Measurements from ENCODE around the gene SSBP3. TPM values are rescaled to one million over a fixed set of nuclear protein-coding genes. Genes with fewer than 3 reads are reported as not detected.

Gene SSBP3
- total RNA-seq, 1 donor from 2014 or later: 51.0 TPM

GRCh38 chr1:54273795-54274163 is 132.4 kb downstream of the SSBP3 start:
- H3K9me3 ChIP-seq: no peaks in the 10 kb centered on the region
- no peaks in the 10 kb centered on the region for H3K36me3 ChIP-seq
- no peak for TF ChIP-seq CTCF (IDR thresholded peaks at IDR 0.05)
- DNase-seq (ENCODE audit: low spot score in 2 of 2): peak in 1 of 2 donors; percentile 78
- peak overlapping the region; percentile 96 to 98 for H3K27ac ChIP-seq
- peaks cover 39 to 60% of the 10 kb centered on the region in 2 donors for H3K4me1 ChIP-seq
- intact Hi-C loops (cut with DNase I): loop anchor here (1.0 to 10.0 kb wide), 7 partner anchors 46 to 491 kb away; partner anchors contain the start of genes ACOT11, CYB5RL, MRPL37 and PARS2
- H3K27me3 ChIP-seq: no peaks in the 10 kb centered on the region
- peak overlapping the region in 1 of 2 donors; percentile 35 for H3K4me3 ChIP-seq

- Histone ChIP-seq H3K36me3 (no peaks in the 10 kb centered on the region), H3K4me3 (peak overlapping the region in 1 of 2 donors; percentile 35), H3K9me3 (no peaks in the 10 kb centered on the region), H3K4me1 (peaks cover 34 to 55% of the 10 kb centered on the region in 2 donors), H3K27ac (peak overlapping the region; percentile 96 to 98), H3K27me3 (no peaks in the 10 kb centered on the region)
- peak; percentile 77 to 84 (median 83) for TF ChIP-seq CTCF (IDR thresholded peaks at IDR 0.05)
- DNase-seq (ENCODE audit: low spot score in 2 of 2): peak; percentile 53 to 93
- intact Hi-C loops (cut with DNase I): loop anchor here (1.0 to 10.0 kb wide), 7 partner anchors 46 to 492 kb away; partner anchors contain the start of genes ACOT11, CYB5RL, MRPL37 and PARS2
These were observed 133.0 kb downstream of the SSBP3 start for GRCh38 chr1:54273092-54273794.

GRCh38 chr1:54272772-54273091 is 133.5 kb downstream of the SSBP3 start:
- Histone ChIP-seq H3K36me3 (no peaks in the 10 kb centered on the region), H3K27me3 (no peaks in the 10 kb centered on the region), H3K4me3 (peak overlapping the region in 1 of 2 donors; percentile 19), H3K4me1 (peaks cover 33 to 49% of the 10 kb centered on the region in 2 donors), H3K9me3 (no peaks in the 10 kb centered on the region), H3K27ac (peak overlapping the region; percentile 96 to 98)
- intact Hi-C loops (cut with DNase I): loop anchor here (1.0 to 10.0 kb wide), 7 partner anchors 45 to 492 kb away; partner anchors contain the start of genes ACOT11, CYB5RL, MRPL37 and PARS2
- no peak for DNase-seq (ENCODE audit: low spot score in 2 of 2)
- no peak for TF ChIP-seq CTCF (IDR thresholded peaks at IDR 0.05)

GRCh38 chr1:54272134-54272533 is 134.1 kb downstream of the SSBP3 start:
- H3K27me3 ChIP-seq: no peaks in the 10 kb centered on the region
- TF ChIP-seq CTCF (IDR thresholded peaks at IDR 0.05): no peak
- peak overlapping the region; percentile 96 to 98 for H3K27ac ChIP-seq
- H3K4me1 ChIP-seq: peaks cover 31 to 45% of the 10 kb centered on the region in 2 donors
- H3K36me3 ChIP-seq: no peaks in the 10 kb centered on the region
- intact Hi-C loops (cut with DNase I): loop anchor here (5.0 to 10.0 kb wide), 4 partner anchors 45 to 493 kb away; partner anchors contain the start of genes ACOT11 and PARS2
- DNase-seq (ENCODE audit: low spot score in 2 of 2): no peak
- no peak overlapping the region for H3K4me3 ChIP-seq
- H3K9me3 ChIP-seq: no peaks in the 10 kb centered on the region

- intact Hi-C loops (cut with DNase I): loop anchor here (5.0 to 10.0 kb wide), 4 partner anchors 44 to 493 kb away; partner anchors contain the start of genes ACOT11 and PARS2
- Histone ChIP-seq H3K4me3 (no peak overlapping the region), H3K27ac (peak overlapping the region; percentile 96 to 98), H3K27me3 (no peaks in the 10 kb centered on the region), H3K4me1 (peaks cover 24 to 38% of the 10 kb centered on the region in 2 donors), H3K36me3 (no peaks in the 10 kb centered on the region), H3K9me3 (no peaks in the 10 kb centered on the region)
- TF ChIP-seq CTCF (IDR thresholded peaks at IDR 0.05): no peak
- no peak for DNase-seq (ENCODE audit: low spot score in 2 of 2)
These were observed 134.9 kb downstream of the SSBP3 start for GRCh38 chr1:54271341-54271740.
